Measurements from ENCODE around the gene CENPS.

- TF ChIP-seq CTCF (conservative IDR thresholded peaks at IDR 0.05 in 1 of 2, IDR thresholded peaks at IDR 0.05 in 1 of 2; ENCODE audit: low read depth in 1 of 2, low read length in 2 of 2), result no peak
- no peak for TF ChIP-seq EZH2 (IDR thresholded peaks at IDR 0.05; ENCODE audit: low read length, missing control alignments)
Observed at GRCh38 chr1:10479296-10479695, 49.1 kb downstream of the CENPS start.
